Measurements from ENCODE around the gene IL31RA. TPM values are rescaled to one million over a fixed set of nuclear protein-coding genes. Genes with fewer than 3 reads are reported as not detected.
A peak's percentile ranks its signal among the peaks of the same experiment; 100 is the strongest.
"Not testable (repeated sequence)": the region's sequence is repeated elsewhere in the genome, so short reads cannot be mapped to it uniquely, and the experiment has no call there.

IL31RA gene
- total RNA-seq, 1 donor from 2014 or later: not detected

GRCh38 chr5:55935371-55935770 is 84.2 kb downstream of the IL31RA start:
- Mint-ChIP-seq H3K27me3 (ENCODE audit: low read depth) (no peaks in the 10 kb centered on the region), H3K4me3 (ENCODE audit: low read depth) (no peak overlapping the region), H3K36me3 (ENCODE audit: low read depth) (peaks cover 42% of the 10 kb centered on the region), H3K9me3 (no peaks in the 10 kb centered on the region), H3K27ac (no peak overlapping the region), H3K4me1 (ENCODE audit: low read depth) (peaks cover 6% of the 10 kb centered on the region)
- DNase-seq (ENCODE audit: low spot score): no peak
- intact Hi-C loops (cut with micrococcal nuclease): no loop called here

- DNase-seq (ENCODE audit: low spot score): peak; percentile 67
- intact Hi-C loops (cut with micrococcal nuclease): loop anchor here (1.0 kb wide), 2 partner anchors 265 to 333 kb away; no protein-coding TSS in a partner anchor
- Mint-ChIP-seq H3K9me3 (no peaks in the 10 kb centered on the region), H3K4me3 (ENCODE audit: low read depth) (no peak overlapping the region), H3K27me3 (ENCODE audit: low read depth) (no peaks in the 10 kb centered on the region), H3K27ac (no peak overlapping the region), H3K36me3 (ENCODE audit: low read depth) (peaks cover 51% of the 10 kb centered on the region), H3K4me1 (ENCODE audit: low read depth) (peaks cover 6% of the 10 kb centered on the region)
These were observed 85.0 kb downstream of the IL31RA start for GRCh38 chr5:55936100-55936693.

DNA sequence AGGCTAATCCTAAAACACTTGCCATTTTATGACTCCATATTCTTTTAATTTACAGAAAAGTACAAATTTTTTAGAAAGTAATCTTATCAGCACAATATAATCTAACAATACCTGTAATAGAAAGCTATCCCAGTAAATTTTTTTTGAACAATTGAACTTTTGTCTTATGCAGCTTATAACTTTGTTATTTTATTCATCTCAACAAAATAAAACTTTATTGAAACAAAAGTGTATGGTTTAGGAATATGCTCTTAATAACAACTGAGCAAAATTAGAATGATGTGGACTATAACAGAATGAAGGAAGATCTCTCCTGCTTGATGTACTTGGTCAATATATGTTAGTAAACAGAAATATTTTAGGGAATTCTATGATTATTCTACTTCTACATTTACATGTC is 86.4 kb downstream of the IL31RA start:
- H3K9me3 Mint-ChIP-seq; intact Hi-C loops (cut with micrococcal nuclease); H3K4me3 Mint-ChIP-seq (ENCODE audit: low read depth); DNase-seq (ENCODE audit: low spot score); H3K27me3 Mint-ChIP-seq (ENCODE audit: low read depth); H3K27ac Mint-ChIP-seq; H3K4me1 Mint-ChIP-seq (ENCODE audit: low read depth): not testable (repeated sequence)
- peaks cover 63% of the 10 kb centered on the region for H3K36me3 Mint-ChIP-seq (ENCODE audit: low read depth)

DNA sequence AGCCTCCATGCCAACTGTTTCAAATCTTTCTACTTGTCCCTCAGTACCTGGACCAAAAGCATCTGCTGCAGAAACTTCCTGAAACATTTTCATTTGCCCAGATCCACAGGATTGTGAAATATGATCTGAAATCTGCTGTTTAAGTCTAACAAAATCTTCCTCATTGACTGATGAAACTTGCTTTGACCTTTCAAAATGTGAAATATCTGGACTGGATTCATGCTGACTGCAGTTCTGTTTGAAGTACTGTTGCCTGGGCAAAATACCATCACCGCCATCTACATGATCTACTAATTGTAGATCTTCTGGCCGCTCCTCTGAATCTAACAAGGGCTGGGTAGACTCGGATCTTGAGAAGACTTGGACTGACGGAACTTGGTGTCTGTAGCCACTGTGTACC is 90.0 kb downstream of the IL31RA start:
- H3K4me3 Mint-ChIP-seq (ENCODE audit: low read depth); DNase-seq (ENCODE audit: low spot score); H3K9me3 Mint-ChIP-seq; intact Hi-C loops (cut with micrococcal nuclease); H3K27ac Mint-ChIP-seq; H3K27me3 Mint-ChIP-seq (ENCODE audit: low read depth); H3K4me1 Mint-ChIP-seq (ENCODE audit: low read depth): not testable (repeated sequence)
- peaks cover 82% of the 10 kb centered on the region for H3K36me3 Mint-ChIP-seq (ENCODE audit: low read depth)

DNA sequence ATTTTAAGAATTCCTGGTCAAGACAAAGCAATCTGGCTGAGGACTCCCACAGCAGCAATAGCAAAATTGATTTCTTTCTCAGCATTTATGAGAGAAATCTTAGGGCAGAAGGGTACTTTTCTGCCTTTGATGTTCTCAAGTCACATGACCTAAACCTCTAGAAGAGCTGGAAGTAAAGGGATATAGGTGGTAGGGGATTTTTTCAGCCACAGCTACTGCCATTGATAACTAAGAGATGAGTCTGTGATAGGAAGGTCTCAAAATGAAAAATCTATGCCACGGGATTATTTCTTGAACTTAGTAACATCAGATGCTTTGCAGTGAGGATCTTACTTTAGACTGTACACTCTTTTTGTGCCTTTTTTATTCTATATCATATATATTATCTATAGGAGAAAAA is 108.1 kb downstream of the IL31RA start:
- peak overlapping the region; percentile 47 for H3K27ac Mint-ChIP-seq
- no peak for DNase-seq (ENCODE audit: low spot score)
- no peaks in the 10 kb centered on the region for H3K27me3 Mint-ChIP-seq (ENCODE audit: low read depth)
- intact Hi-C loops (cut with micrococcal nuclease): no loop called here
- peaks cover 8% of the 10 kb centered on the region for H3K4me1 Mint-ChIP-seq (ENCODE audit: low read depth)
- H3K4me3 Mint-ChIP-seq (ENCODE audit: low read depth): no peak overlapping the region
- no peaks in the 10 kb centered on the region for H3K9me3 Mint-ChIP-seq
- peaks cover 71% of the 10 kb centered on the region for H3K36me3 Mint-ChIP-seq (ENCODE audit: low read depth)

DNA sequence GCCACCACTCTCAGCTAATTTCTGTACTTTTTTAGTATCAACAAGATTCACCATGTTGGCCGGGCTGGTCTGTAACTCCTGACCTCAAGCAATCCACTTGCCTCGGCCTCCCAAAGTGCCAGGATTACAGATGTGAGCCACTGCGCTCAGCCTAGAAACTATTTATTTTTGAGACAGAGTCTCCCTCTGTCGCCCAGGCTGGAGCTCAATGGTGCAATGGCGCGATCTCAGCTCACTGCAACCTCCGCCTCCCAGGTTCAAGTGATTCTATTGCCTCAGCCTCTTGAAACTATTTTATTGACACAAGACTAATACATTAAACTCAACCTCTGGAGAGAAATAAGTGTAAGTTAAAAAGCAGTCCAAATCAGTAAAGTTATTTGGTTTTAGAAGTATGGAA is 109.6 kb downstream of the IL31RA start:
- intact Hi-C loops (cut with micrococcal nuclease): no loop called here
- Mint-ChIP-seq H3K27ac (no peak overlapping the region), H3K27me3 (ENCODE audit: low read depth) (no peaks in the 10 kb centered on the region), H3K9me3 (no peaks in the 10 kb centered on the region), H3K4me1 (ENCODE audit: low read depth) (peaks cover 10% of the 10 kb centered on the region), H3K4me3 (ENCODE audit: low read depth) (no peak overlapping the region), H3K36me3 (ENCODE audit: low read depth) (peaks cover 65% of the 10 kb centered on the region)
- DNase-seq (ENCODE audit: low spot score): no peak

GRCh38 chr5:55965525-55965924 is 114.4 kb downstream of the IL31RA start:
- no peak overlapping the region for H3K27ac Mint-ChIP-seq
- H3K27me3 Mint-ChIP-seq (ENCODE audit: low read depth): no peaks in the 10 kb centered on the region
- intact Hi-C loops (cut with micrococcal nuclease): no loop called here
- DNase-seq (ENCODE audit: low spot score): no peak
- peaks cover 17% of the 10 kb centered on the region for H3K4me1 Mint-ChIP-seq (ENCODE audit: low read depth)
- H3K9me3 Mint-ChIP-seq: no peaks in the 10 kb centered on the region
- no peak overlapping the region for H3K4me3 Mint-ChIP-seq (ENCODE audit: low read depth)
- H3K36me3 Mint-ChIP-seq (ENCODE audit: low read depth): peaks cover 70% of the 10 kb centered on the region

DNA sequence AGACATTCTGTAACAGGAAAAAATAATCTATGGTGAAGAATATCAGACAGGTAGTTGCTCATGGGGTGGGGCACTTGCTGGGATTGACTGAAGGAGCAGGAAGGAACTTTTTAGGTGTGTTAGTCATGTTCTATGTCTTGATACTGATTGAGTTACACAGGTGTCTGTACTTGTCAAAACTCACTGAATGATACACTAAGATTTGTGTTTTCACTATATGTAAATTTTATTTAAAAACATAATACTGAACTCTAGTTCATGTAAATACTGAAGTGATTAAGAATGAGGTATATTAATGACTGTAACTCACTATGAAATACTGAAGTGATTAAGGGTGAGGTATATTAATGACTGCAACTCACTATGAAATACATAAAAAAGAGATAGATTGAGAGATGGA is 115.1 kb downstream of the IL31RA start:
- no peaks in the 10 kb centered on the region for H3K9me3 Mint-ChIP-seq
- peaks cover 23% of the 10 kb centered on the region for H3K4me1 Mint-ChIP-seq (ENCODE audit: low read depth)
- peaks cover 69% of the 10 kb centered on the region for H3K36me3 Mint-ChIP-seq (ENCODE audit: low read depth)
- DNase-seq (ENCODE audit: low spot score): no peak
- H3K27ac Mint-ChIP-seq: no peak overlapping the region
- intact Hi-C loops (cut with micrococcal nuclease): no loop called here
- no peak overlapping the region for H3K4me3 Mint-ChIP-seq (ENCODE audit: low read depth)
- H3K27me3 Mint-ChIP-seq (ENCODE audit: low read depth): no peaks in the 10 kb centered on the region

- Mint-ChIP-seq H3K9me3 (no peaks in the 10 kb centered on the region), H3K27me3 (ENCODE audit: low read depth) (no peaks in the 10 kb centered on the region), H3K4me3 (ENCODE audit: low read depth) (no peak overlapping the region), H3K4me1 (ENCODE audit: low read depth) (peaks cover 27% of the 10 kb centered on the region), H3K36me3 (ENCODE audit: low read depth) (peaks cover 70% of the 10 kb centered on the region), H3K27ac (peak overlapping the region; percentile 68)
- DNase-seq (ENCODE audit: low spot score): no peak
- intact Hi-C loops (cut with micrococcal nuclease): no loop called here
These were observed 118.8 kb downstream of the IL31RA start for GRCh38 chr5:55969956-55970355.

Other genes with a start within 250 kb of the IL31RA start
- gene SLC38A9, start 139.0 kb upstream of the IL31RA start, total RNA-seq: 19.3 and 22.2 TPM in 2 replicates
- 0.09 TPM in 1 of 2 replicates, not detected in the other for gene DDX4, start 113.3 kb upstream of the IL31RA start, total RNA-seq
- gene IL6ST, start 143.6 kb downstream of the IL31RA start, total RNA-seq: 56.2 and 67.2 TPM in 2 replicates